HepG2 (cell line): ENCODE data around the gene GPR32. TPM values are rescaled to one million over a fixed set of nuclear protein-coding genes. Genes with fewer than 3 reads are reported as not detected.
A peak's percentile ranks its signal among the peaks of the same experiment; 100 is the strongest.
"Not testable (repeated sequence)": the region's sequence is repeated elsewhere in the genome, so short reads cannot be mapped to it uniquely, and the experiment has no call there.

Experiments used
- ATAC-seq: fragments of 200-7000 bp; cut with Tn5 transposase; 3 replicates; pipeline ENCODE4 v1.9.1; 2020; ENCODE audit warnings: mild to moderate bottlenecking, moderate library complexity
- Bru-seq: library from RNA; stranded (reverse); fragments of 400-500 nt; gene quantifications from one replicate; lab custom pipeline; 2021; lab: Mats Ljungman, UMichigan
- BruChase-seq, 2 experiments: library from RNA; stranded (reverse); fragments of 400-500 nt; gene quantifications; one replicate each; lab custom pipeline; 2021; lab: Mats Ljungman, UMichigan
- BruUV-seq: library from RNA; stranded (reverse); fragments of 400-500 nt; replicated peaks from 2 replicates; lab custom pipeline; 2021; lab: Mats Ljungman, UMichigan
- CTCF ChIA-PET: fragments of 300-600 bp; formaldehyde crosslinking; extraction: SDS; loops from one replicate; lab custom pipeline; 2021; ENCODE audit warnings: low total read pairs, inconsistent platforms, low intra/inter-chr PET ratio; lab: Yijun Ruan, JAX
- POLR2A ChIA-PET: fragments of 350-600 bp; sonication (Branson Sonifier 250); formaldehyde crosslinking; loops from one replicate; lab custom pipeline; 2020; ENCODE audit warnings: antibody characterized with exemption, inconsistent platforms; lab: Yijun Ruan, JAX
- DNase-seq: peaks from one replicate; pipeline ENCODE4 v3.0.0-alpha.2; 2015; ENCODE audit warnings: low spot score
- FAIRE-seq: peaks from 3 replicates; lab custom pipeline; 2011; peaks lifted over from hg19 to GRCh38; lab: Jason Lieb, UNC
- H2AFZ ChIP-seq: one replicate; pipeline ENCODE4 v1.6.1; 2011; ENCODE audit warnings: low read length, inconsistent platforms
- H3K27ac ChIP-seq: fragments of 300-600 bp; 3 replicates; pipeline ENCODE4 v1.8.0; 2011; ENCODE audit warnings: mixed run types, mild to moderate bottlenecking, mixed read lengths, low read length, inconsistent platforms; ENCODE audit not compliant: insufficient read depth; ENCODE audit errors: extremely low read length
- H3K27me3 ChIP-seq, 2 experiments: fragments of 200-600 bp in 1 of 2; 2 replicates in 1 of 2; 3 replicates in 1 of 2; pipeline versions ENCODE4 v1.6.0 to v1.8.0; 2011; ENCODE audit warnings: low read length in 2 of 2, mild to moderate bottlenecking in 2 of 2, moderate library complexity in 2 of 2, inconsistent platforms in 1 of 2; ENCODE audit not compliant: insufficient read depth in 2 of 2, control insufficient read depth in 1 of 2
- H3K36me3 ChIP-seq, 2 experiments: fragments of 200-600 bp in 1 of 2; replicated peaks in 1 of 2; 2 replicates in 1 of 2; 3 replicates in 1 of 2; pipeline versions ENCODE4 v1.5.1 to v1.8.0; 2011; ENCODE audit warnings: low read length in 2 of 2, inconsistent platforms in 1 of 2; ENCODE audit not compliant: insufficient read depth in 2 of 2, control insufficient read depth in 1 of 2
- H3K4me1 ChIP-seq: 2 replicates; pipeline ENCODE4 v1.5.1; 2012; ENCODE audit warnings: low read length, inconsistent platforms; ENCODE audit not compliant: insufficient read depth
- H3K4me2 ChIP-seq: 2 replicates; pipeline ENCODE4 v1.6.0; 2011; ENCODE audit warnings: low read depth, low read length, inconsistent platforms
- H3K4me3 ChIP-seq, 3 experiments: fragments of 200-600 bp in 1 of 3; sonication (generic), shearing (Covaris generic) in 1 of 3; replicated peaks in 1 of 3; 2 replicates each; pipeline ENCODE4 v1.5.1; 2011 to 2016; ENCODE audit warnings: low read length in 3 of 3, inconsistent platforms in 2 of 3, low read depth in 2 of 3, mild to moderate bottlenecking in 2 of 3, control low read depth in 1 of 3, mixed read lengths in 1 of 3; ENCODE audit not compliant: insufficient read depth in 1 of 3
- H3K79me2 ChIP-seq: one replicate; pipeline ENCODE4 v1.6.1; 2011; ENCODE audit warnings: low read length, inconsistent platforms; ENCODE audit not compliant: insufficient read depth
- H3K9ac ChIP-seq: 2 replicates; pipeline ENCODE4 v1.6.0; 2011; ENCODE audit warnings: mild to moderate bottlenecking, low read depth, low read length, inconsistent platforms; ENCODE audit not compliant: insufficient read depth
- H3K9me3 ChIP-seq: 2 replicates; pipeline ENCODE4 v1.5.1; 2012; ENCODE audit warnings: mild to moderate bottlenecking, low read length
- H4K20me1 ChIP-seq: 2 replicates; pipeline ENCODE4 v1.6.0; 2011; ENCODE audit warnings: inconsistent platforms, mild to moderate bottlenecking, low read length, moderate library complexity; ENCODE audit not compliant: insufficient read depth
- CAMTA2 ChIP-seq: sonication (generic); formaldehyde crosslinking; IDR thresholded peaks from 2 replicates; pipeline ENCODE4 v1.4.0; 2020; ENCODE audit warnings: mild to moderate bottlenecking, missing genetic modification reagents, borderline replicate concordance
- ELF4 ChIP-seq: sonication (generic); formaldehyde crosslinking; IDR thresholded peaks from 2 replicates; pipeline ENCODE4 v1.5.0; 2020; ENCODE audit warnings: missing genetic modification reagents, mild to moderate bottlenecking, moderate library complexity, borderline replicate concordance
- HNF4G ChIP-seq, 2 experiments: sonication (generic) in 1 of 2; formaldehyde crosslinking in 1 of 2; IDR thresholded peaks; 2 replicates each; pipeline versions ENCODE4 v1.4.0 to v1.6.1; 2011 to 2020; ENCODE audit warnings: borderline replicate concordance in 2 of 2, low read depth in 2 of 2, mild to moderate bottlenecking in 2 of 2, low read length in 1 of 2, missing genetic modification reagents in 1 of 2, moderate library complexity in 1 of 2
- HOXA7 ChIP-seq: sonication (generic); formaldehyde crosslinking; IDR thresholded peaks from 2 replicates; pipeline ENCODE4 v1.8.1; 2022; ENCODE audit warnings: mild to moderate bottlenecking, missing genetic modification reagents, moderate library complexity
- KAT7 ChIP-seq: IDR thresholded peaks from 2 replicates; pipeline ENCODE4 v1.6.1; 2018; ENCODE audit warnings: borderline replicate concordance, missing compliant biosample characterization
- NRL ChIP-seq: sonication (generic); formaldehyde crosslinking; IDR thresholded peaks from 2 replicates; pipeline ENCODE4 v1.5.0; 2020; ENCODE audit warnings: missing genetic modification reagents, mild to moderate bottlenecking, moderate library complexity, borderline replicate concordance
- ONECUT2 ChIP-seq: sonication (generic); formaldehyde crosslinking; IDR thresholded peaks from 2 replicates; pipeline ENCODE4 v1.4.0; 2020; ENCODE audit warnings: missing genetic modification reagents
- SMYD3 ChIP-seq: sonication (generic); formaldehyde crosslinking; IDR thresholded peaks from 2 replicates; pipeline ENCODE4 v1.8.1; 2023; ENCODE audit warnings: mild to moderate bottlenecking, missing genetic modification reagents
- ZC3H13 ChIP-seq: sonication (generic); formaldehyde crosslinking; IDR thresholded peaks from 2 replicates; pipeline ENCODE4 v1.8.1; 2023; ENCODE audit warnings: mild to moderate bottlenecking, missing genetic modification reagents, moderate library complexity
- ZNF160 ChIP-seq: sonication (generic); formaldehyde crosslinking; IDR thresholded peaks from 2 replicates; pipeline ENCODE4 v1.8.0; 2022; ENCODE audit warnings: mild to moderate bottlenecking, inconsistent platforms, missing genetic modification reagents
- ZNF441 ChIP-seq: sonication (generic); formaldehyde crosslinking; IDR thresholded peaks from 2 replicates; pipeline ENCODE4 v1.7.0; 2021; ENCODE audit warnings: missing genetic modification reagents, borderline replicate concordance
- ZNF557 ChIP-seq: sonication (generic); formaldehyde crosslinking; IDR thresholded peaks from 2 replicates; pipeline ENCODE4 v1.4.0; 2020; ENCODE audit warnings: missing genetic modification reagents
- ZNF839 ChIP-seq: sonication (generic); formaldehyde crosslinking; IDR thresholded peaks from 2 replicates; pipeline ENCODE4 v1.4.0; 2020; ENCODE audit warnings: missing genetic modification reagents, mild to moderate bottlenecking, borderline replicate concordance
- WGBS: methylation state at CpG from one replicate; pipeline ENCODE4 v1.1.6; 2017; ENCODE audit warnings: low lambda C conversion rate; 5-methylcytosine and 5-hydroxymethylcytosine counted together
- in situ Hi-C: cut with HindIII; loops from 2 replicates; pipeline ENCODE4 v1.10.0; 2017; ENCODE audit warnings: low pct_unique_long_range_greater_than_20kb; ENCODE audit not compliant: extremely low pct_ligation_motif_present
- intact Hi-C: fragments of 100-400 bp; cut with micrococcal nuclease; formaldehyde crosslinking; loops from one replicate; pipeline ENCODE4 v1.10.0; 2022; ENCODE audit not compliant: unreplicated experiment
- long read RNA-seq, 2 experiments: library from RNA in 1 of 2; library from polyadenylated mRNA in 1 of 2; stranded (forward) in 1 of 2; unstranded in 1 of 2; transcript quantifications; one replicate each; pipeline ENCODE4 v2.0.0, GENCODE V29; 2019 to 2022
- polyA minus RNA-seq, 3 experiments: library from RNA; depleted of rRNA, polyadenylated mRNA; stranded (reverse); fragments of >200 nt; gene quantifications; 2 replicates each; pipeline ENCODE4 v1.2.3, GENCODE V29; 2011; ENCODE audit warnings: low replicate concordance in 1 of 3
- polyA plus RNA-seq, 8 experiments: library from polyadenylated mRNA; depleted of rRNA in 3 of 8; stranded (reverse) in 7 of 8; unstranded in 1 of 8; fragments of >200 nt; fragmentation: Illumina TruSeq in 4 of 8; extraction: Trizol in 4 of 8; gene quantifications; 2 replicates each; pipeline versions ENCODE4 v1.2.1 to v1.2.3, GENCODE V29; 2011 to 2016; ENCODE audit warnings: low read depth in 4 of 8, missing spikeins in 1 of 8, mixed read lengths in 1 of 8; ENCODE audit not compliant: insufficient read depth in 1 of 8
- total RNA-seq, 5 experiments: library from RNA; depleted of rRNA; stranded (reverse); fragments of >200 nt; fragmentation: Illumina TruSeq; extraction: Trizol; gene quantifications; 2 replicates each; pipeline ENCODE4 v1.2.3, GENCODE V29; 2016; ENCODE audit warnings: low read depth in 1 of 5

Gene GPR32, protein sequence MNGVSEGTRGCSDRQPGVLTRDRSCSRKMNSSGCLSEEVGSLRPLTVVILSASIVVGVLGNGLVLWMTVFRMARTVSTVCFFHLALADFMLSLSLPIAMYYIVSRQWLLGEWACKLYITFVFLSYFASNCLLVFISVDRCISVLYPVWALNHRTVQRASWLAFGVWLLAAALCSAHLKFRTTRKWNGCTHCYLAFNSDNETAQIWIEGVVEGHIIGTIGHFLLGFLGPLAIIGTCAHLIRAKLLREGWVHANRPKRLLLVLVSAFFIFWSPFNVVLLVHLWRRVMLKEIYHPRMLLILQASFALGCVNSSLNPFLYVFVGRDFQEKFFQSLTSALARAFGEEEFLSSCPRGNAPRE
- total RNA-seq (2016; rRNA removed; fragmentation: Illumina TruSeq; extraction: Trizol) (not detected in 2 replicates), polyA plus RNA-seq (2011; rRNA removed) (not detected in 2 replicates), polyA minus RNA-seq (2011; rRNA and poly(A)+ RNA removed; ENCODE audit: low replicate concordance) (0.16 TPM in 1 of 2 replicates, not detected in the other), Bru-seq, nascent RNA (not detected), BruChase-seq, experiment 1, labeled RNA remaining after a 6-hour chase (not detected), BruChase-seq, experiment 2, labeled RNA remaining after a 2-hour chase (not detected)
- not detected in 2 replicates for total RNA-seq (2016; cell fraction: cytosol; rRNA removed; fragmentation: Illumina TruSeq; extraction: Trizol; ENCODE audit: low read depth)
- not detected in 2 replicates for total RNA-seq (2016; cell fraction: insoluble cytoplasmic fraction; rRNA removed; fragmentation: Illumina TruSeq; extraction: Trizol)
- not detected in 2 replicates for total RNA-seq (2016; cell fraction: membrane; rRNA removed; fragmentation: Illumina TruSeq; extraction: Trizol)
- not detected in 2 replicates for total RNA-seq (2016; cell fraction: nucleus; rRNA removed; fragmentation: Illumina TruSeq; extraction: Trizol)
- not detected in 2 replicates for polyA plus RNA-seq (2011; cell fraction: cytosol; rRNA removed)
- not detected in 2 replicates for polyA plus RNA-seq (2011; cell fraction: nucleus; rRNA removed)
- not detected in 2 replicates for polyA plus RNA-seq (2012)
- not detected in 2 replicates for polyA plus RNA-seq (2016; cell fraction: cytosol; fragmentation: Illumina TruSeq; extraction: Trizol; ENCODE audit: low read depth)
- not detected in 2 replicates for polyA plus RNA-seq (2016; cell fraction: insoluble cytoplasmic fraction; fragmentation: Illumina TruSeq; extraction: Trizol; ENCODE audit: low read depth)
- not detected in 2 replicates for polyA plus RNA-seq (2016; cell fraction: membrane; fragmentation: Illumina TruSeq; extraction: Trizol; ENCODE audit: low read depth)
- polyA plus RNA-seq (2016; cell fraction: nucleus; fragmentation: Illumina TruSeq; extraction: Trizol; ENCODE audit: insufficient read depth, low read depth) = not detected in 2 replicates
- polyA minus RNA-seq (2011; cell fraction: cytosol; rRNA and poly(A)+ RNA removed) = not detected in 2 replicates
- polyA minus RNA-seq (2011; cell fraction: nucleus; rRNA and poly(A)+ RNA removed) = not detected in 2 replicates
- long read RNA-seq, experiment 1 = 0 reads
- long read RNA-seq, experiment 2 = 0 reads

DNA sequence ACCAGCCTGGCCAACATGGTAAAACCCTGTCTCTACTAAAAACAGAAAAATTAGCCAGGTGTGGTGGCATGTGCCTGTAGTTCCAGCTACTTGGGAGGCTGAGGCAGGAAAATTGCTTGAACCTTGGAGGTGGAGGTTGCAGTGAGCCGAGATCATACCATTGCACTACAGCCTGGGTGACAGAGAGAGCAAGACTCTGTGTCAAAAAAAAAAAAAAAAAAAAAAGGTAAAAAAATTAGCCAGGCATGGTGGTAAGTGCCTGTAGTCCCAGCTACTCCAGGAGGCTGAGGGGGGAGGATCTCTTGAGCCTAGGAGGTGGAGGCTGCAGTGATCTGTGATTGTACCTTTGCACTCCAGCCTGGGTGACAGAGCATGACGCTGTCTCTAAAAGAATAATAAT is at the start of gene GPR32:
Gene GPR32 (plus strand): TSS at position 301 of the 400 bp plus-strand sequence. CDS start 137 bp downstream, outside the sequence.
- H3K9me3 ChIP-seq, CTCF ChIA-PET, H3K27me3 ChIP-seq, H3K79me2 ChIP-seq, in situ Hi-C loops, BruUV-seq, H3K4me1 ChIP-seq, H3K27ac ChIP-seq, H2AFZ ChIP-seq, FAIRE-seq, ATAC-seq, DNase-seq, H3K4me3 ChIP-seq, POLR2A ChIA-PET, H3K36me3 ChIP-seq, intact Hi-C loops, H3K4me2 ChIP-seq, H4K20me1 ChIP-seq, H3K9ac ChIP-seq: not testable (repeated sequence)
- 31% methylated on average over 2 of the region's 2 CpGs for WGBS

DNA sequence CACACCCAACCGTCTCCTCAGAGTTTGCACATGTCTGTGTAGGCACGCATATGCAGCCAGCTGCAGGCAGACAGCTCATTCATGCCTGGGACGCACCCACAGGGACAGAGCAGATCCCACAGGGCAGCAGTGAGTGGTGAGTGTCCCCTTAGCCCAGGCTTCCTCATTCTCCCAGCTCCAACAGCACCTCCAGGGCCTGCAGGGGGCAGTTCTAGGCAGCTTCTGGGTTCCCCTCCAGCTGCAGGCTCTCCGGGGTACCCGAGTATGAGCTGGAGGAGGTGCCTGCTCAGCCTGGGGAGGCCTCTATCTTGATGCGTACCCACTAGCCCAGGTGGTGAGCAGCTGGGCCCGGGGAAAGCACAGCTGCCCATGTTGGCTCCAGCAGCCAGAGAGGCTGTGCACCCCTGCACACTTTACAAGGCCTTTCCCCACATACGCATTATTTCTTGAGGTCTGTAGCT is 49.3 kb upstream of the GPR32 start:
- no peaks in the 10 kb centered on the region for H3K4me1 ChIP-seq
- WGBS = 25% methylated on average over 3 of the region's 8 CpGs
- H4K20me1 ChIP-seq = no peaks in the 10 kb centered on the region
- no TSS peak for BruUV-seq
- H3K27ac ChIP-seq = no peak overlapping the region
- H3K9ac ChIP-seq = no peak overlapping the region
- ATAC-seq (peak; percentile 13; the same call in 1 of the 3 replicates), DNase-seq (no peak), FAIRE-seq (no peak)
- H3K9me3 ChIP-seq = no peaks in the 10 kb centered on the region
- H3K27me3 ChIP-seq = peaks cover 12 to 59% of the 10 kb centered on the region in 2 experiments
- CTCF ChIA-PET = no interaction called here
- TF ChIP-seq ELF4 (CRISPR knock-in tag) (no peak), ZC3H13 (CRISPR knock-in tag) (no peak), ONECUT2 (no peak), KAT7 (CRISPR knock-in tag) (no peak), ZNF839 (CRISPR knock-in tag) (no peak), NRL (CRISPR knock-in tag) (no peak), ZNF160 (CRISPR knock-in tag) (no peak), HOXA7 (CRISPR knock-in tag) (no peak), SMYD3 (CRISPR knock-in tag) (no peak), HNF4G (IDR thresholded peaks at IDR 0.05; ENCODE audit: borderline replicate concordance, low read depth, low read length) (no peak), HNF4G (CRISPR knock-in tag; IDR thresholded peaks at IDR 0.05; ENCODE audit: borderline replicate concordance, low read depth) (no peak), ZNF441 (CRISPR knock-in tag) (no peak), CAMTA2 (CRISPR knock-in tag) (no peak), ZNF557 (CRISPR knock-in tag) (no peak)
- no peaks in the 10 kb centered on the region for H3K79me2 ChIP-seq
- no peak overlapping the region for H3K4me2 ChIP-seq
- intact Hi-C loops = loop anchor here (5.0 kb wide), 1 partner anchor 61 kb away; no protein-coding TSS in a partner anchor
- H2AFZ ChIP-seq = no peak overlapping the region
- in situ Hi-C loops = no loop called here
- POLR2A ChIA-PET = no interaction called here
- H3K4me3 ChIP-seq = no peak overlapping the region
- no peaks in the 10 kb centered on the region for H3K36me3 ChIP-seq
